ENCODE data around the gene LIPC. TPM values are rescaled to one million over a fixed set of nuclear protein-coding genes. Genes with fewer than 3 reads are reported as not detected.

The LIPC gene
- total and polyA plus RNA-seq, 2 donors (not counting 3 experiments of a cell fraction or from before 2014, with no cell fraction given), result not detected

DNA sequence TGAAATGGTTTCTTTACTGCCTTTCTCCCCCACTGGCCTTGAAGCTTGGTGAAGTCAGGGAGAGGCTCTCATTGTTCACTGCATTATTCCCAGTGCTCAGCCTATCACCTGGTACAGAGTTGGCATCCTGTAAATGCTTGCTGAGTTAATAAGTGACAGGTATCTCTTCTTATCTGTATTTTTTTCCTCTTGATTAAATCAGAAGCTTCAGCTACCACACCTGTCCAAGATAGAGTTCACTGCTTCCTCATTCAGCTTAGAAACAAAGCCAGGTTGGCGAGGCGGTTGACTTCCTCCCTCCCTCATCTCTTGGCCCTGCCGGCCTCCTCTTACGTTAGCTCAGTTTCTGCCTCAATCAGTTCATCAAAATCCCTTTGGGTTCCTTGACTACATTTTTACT, 142.8 kb downstream of the LIPC start:
- POLR2A ChIA-PET, result interaction anchor here (0.5 kb wide), 1 partner anchor 160 kb away, joined by 6 read pairs; no protein-coding TSS in a partner anchor
- no peaks in the 10 kb centered on the region for H3K79me2 ChIP-seq (ENCODE audit: control insufficient read depth, insufficient read depth, low read length)
- CTCF ChIA-PET, result interaction anchor here (1.0 to 1.6 kb wide), 4 partner anchors 9 to 37 kb away, joined by 3 to 4 read pairs (median 4); no protein-coding TSS in a partner anchor
- FAIRE-seq (no peak), DNase-seq (ENCODE audit: low read depth, low spot score) (no peak)
- H3K27ac ChIP-seq (ENCODE audit: insufficient read depth, low read depth, low read length), result no peak overlapping the region
- no peaks in the 10 kb centered on the region for H3K4me1 ChIP-seq (ENCODE audit: control insufficient read depth, extremely low read depth, insufficient read depth, low read length)
- H3K9ac ChIP-seq (replicated peaks; ENCODE audit: extremely low read depth, insufficient read depth, low read length), result no peak overlapping the region
- dilution Hi-C loops (cut with MboI; ENCODE audit: extremely low pct_ligation_motif_present, low sequenced_read_pairs) (no loop called here), intact Hi-C loops (cut with micrococcal nuclease) (no loop called here)
- H3K9me3 ChIP-seq (replicated peaks; ENCODE audit: control insufficient read depth, insufficient read depth, low read length), result no peaks in the 10 kb centered on the region
- BruUV-seq (replicated peaks), result no TSS peak
- TF ChIP-seq GATA2 (IDR thresholded peaks at IDR 0.05; ENCODE audit: insufficient read depth, insufficient read length, low read depth, low read length) (no peak), FOS (IDR thresholded peaks at IDR 0.05; ENCODE audit: borderline replicate concordance, insufficient read depth, low read length) (no peak), POLR2AphosphoS5 (IDR thresholded peaks at IDR 0.05; ENCODE audit: insufficient read depth, low read depth, low read length) (no peak)
- H2AFZ ChIP-seq (ENCODE audit: low read depth, low read length), result no peak overlapping the region
- H3K27me3 ChIP-seq (ENCODE audit: control insufficient read depth in 2 of 2, insufficient read depth in 2 of 2, low read length in 2 of 2), result no peaks in the 10 kb centered on the region
- H3K36me3 ChIP-seq (ENCODE audit: control insufficient read depth in 2 of 2, extremely low read depth in 1 of 2, insufficient read depth in 2 of 2, low read length in 2 of 2), result no peaks in the 10 kb centered on the region
- no peak overlapping the region for H3K4me2 ChIP-seq (ENCODE audit: insufficient read depth, low read length)
- H3K9me1 ChIP-seq (replicated peaks; ENCODE audit: control insufficient read depth, extremely low read depth, insufficient read depth, low read length), result no peaks in the 10 kb centered on the region
- no peak overlapping the region for H3K4me3 ChIP-seq (replicated peaks in 1 of 3; ENCODE audit: insufficient read depth in 1 of 3, low read depth in 1 of 3, low read length in 3 of 3)
- H4K20me1 ChIP-seq (replicated peaks; ENCODE audit: control insufficient read depth, extremely low read depth, insufficient read depth, low read length), result no peaks in the 10 kb centered on the region

DNA sequence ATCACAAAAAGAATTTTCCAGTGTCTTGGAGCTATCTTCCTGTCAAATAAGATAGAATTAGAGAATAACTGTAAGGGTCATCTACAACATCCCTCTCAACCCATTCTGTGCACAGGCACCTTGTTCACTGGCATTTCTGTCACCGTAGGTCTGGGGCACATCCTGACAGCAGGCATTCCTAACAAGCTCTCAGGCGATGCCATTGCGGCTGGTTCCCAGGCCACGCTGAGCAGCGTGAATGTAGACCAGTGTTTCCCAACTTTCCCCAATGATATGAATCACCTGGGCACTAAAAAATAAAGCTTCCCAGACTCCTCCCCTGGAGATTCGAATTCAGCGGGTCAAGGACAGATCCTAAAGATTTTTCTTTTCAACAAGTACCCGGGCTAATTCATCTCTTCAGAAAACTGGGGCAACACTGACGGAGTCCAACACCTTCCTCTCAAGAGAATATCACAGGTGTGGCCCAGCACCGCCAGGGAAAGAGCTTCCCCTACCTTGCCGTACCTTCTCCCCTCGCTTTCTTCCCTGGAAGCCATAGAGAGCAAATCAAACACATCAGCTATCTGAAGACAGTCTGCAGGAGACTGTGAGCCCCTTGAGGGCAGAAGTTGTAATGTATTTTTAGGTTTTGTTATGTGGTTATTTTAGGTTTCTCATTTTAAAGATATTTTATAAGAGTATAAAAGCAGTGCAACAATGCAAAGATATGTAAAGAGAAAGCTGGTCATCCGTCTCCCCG, 143.4 kb downstream of the LIPC start:
- ChIA-PET POLR2A (no interaction called here), CTCF (interaction anchor here (1.0 to 1.2 kb wide), 3 partner anchors 9 to 28 kb away, joined by 3 to 4 read pairs (median 4); no protein-coding TSS in a partner anchor)
- no peaks in the 10 kb centered on the region for H3K9me3 ChIP-seq (replicated peaks; ENCODE audit: control insufficient read depth, insufficient read depth, low read length)

More for the DNA sequence above, 143.4 kb downstream of the LIPC start:
- TF ChIP-seq GATA2 (IDR thresholded peaks at IDR 0.05; ENCODE audit: insufficient read depth, insufficient read length, low read depth, low read length), result no peak
- no peak for TF ChIP-seq EZH2 (IDR thresholded peaks at IDR 0.05; ENCODE audit: borderline replicate concordance, low read depth, low read length, severe bottlenecking)
- no peak for TF ChIP-seq POLR2A (IDR thresholded peaks at IDR 0.05; ENCODE audit: low read depth, low read length)
- TF ChIP-seq, protein P1, sequence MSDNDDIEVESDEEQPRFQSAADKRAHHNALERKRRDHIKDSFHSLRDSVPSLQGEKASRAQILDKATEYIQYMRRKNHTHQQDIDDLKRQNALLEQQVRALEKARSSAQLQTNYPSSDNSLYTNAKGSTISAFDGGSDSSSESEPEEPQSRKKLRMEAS (IDR thresholded peaks at IDR 0.05; ENCODE audit: insufficient read depth, insufficient read length), result no peak
- TF ChIP-seq MYC (IDR thresholded peaks at IDR 0.05; ENCODE audit: low read depth, low read length), result no peak
- no peak for TF ChIP-seq POLR2AphosphoS5 (IDR thresholded peaks at IDR 0.05; ENCODE audit: insufficient read depth, low read depth, low read length)
- TF ChIP-seq JUN (IDR thresholded peaks at IDR 0.05; ENCODE audit: borderline replicate concordance, insufficient read depth, insufficient read length, low read depth), result no peak
- no peak for TF ChIP-seq FOS (IDR thresholded peaks at IDR 0.05; ENCODE audit: borderline replicate concordance, insufficient read depth, low read length)
- TF ChIP-seq, protein P2, sequence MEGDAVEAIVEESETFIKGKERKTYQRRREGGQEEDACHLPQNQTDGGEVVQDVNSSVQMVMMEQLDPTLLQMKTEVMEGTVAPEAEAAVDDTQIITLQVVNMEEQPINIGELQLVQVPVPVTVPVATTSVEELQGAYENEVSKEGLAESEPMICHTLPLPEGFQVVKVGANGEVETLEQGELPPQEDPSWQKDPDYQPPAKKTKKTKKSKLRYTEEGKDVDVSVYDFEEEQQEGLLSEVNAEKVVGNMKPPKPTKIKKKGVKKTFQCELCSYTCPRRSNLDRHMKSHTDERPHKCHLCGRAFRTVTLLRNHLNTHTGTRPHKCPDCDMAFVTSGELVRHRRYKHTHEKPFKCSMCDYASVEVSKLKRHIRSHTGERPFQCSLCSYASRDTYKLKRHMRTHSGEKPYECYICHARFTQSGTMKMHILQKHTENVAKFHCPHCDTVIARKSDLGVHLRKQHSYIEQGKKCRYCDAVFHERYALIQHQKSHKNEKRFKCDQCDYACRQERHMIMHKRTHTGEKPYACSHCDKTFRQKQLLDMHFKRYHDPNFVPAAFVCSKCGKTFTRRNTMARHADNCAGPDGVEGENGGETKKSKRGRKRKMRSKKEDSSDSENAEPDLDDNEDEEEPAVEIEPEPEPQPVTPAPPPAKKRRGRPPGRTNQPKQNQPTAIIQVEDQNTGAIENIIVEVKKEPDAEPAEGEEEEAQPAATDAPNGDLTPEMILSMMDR (IDR thresholded peaks at IDR 0.05; ENCODE audit: extremely low read depth in 1 of 2, insufficient read depth in 1 of 2, low read depth in 1 of 2, low read length in 2 of 2), result no peak
- FAIRE-seq (no peak), DNase-seq (ENCODE audit: low read depth, low spot score) (no peak)
- no peaks in the 10 kb centered on the region for H3K36me3 ChIP-seq (ENCODE audit: control insufficient read depth in 2 of 2, extremely low read depth in 1 of 2, insufficient read depth in 2 of 2, low read length in 2 of 2)
- no peak overlapping the region for H3K27ac ChIP-seq (ENCODE audit: insufficient read depth, low read depth, low read length)
- no peak overlapping the region for H3K4me3 ChIP-seq (replicated peaks in 1 of 3; ENCODE audit: insufficient read depth in 1 of 3, low read depth in 1 of 3, low read length in 3 of 3)
- H3K4me2 ChIP-seq (ENCODE audit: insufficient read depth, low read length), result no peak overlapping the region
- no peaks in the 10 kb centered on the region for H3K4me1 ChIP-seq (ENCODE audit: control insufficient read depth, extremely low read depth, insufficient read depth, low read length)
- H2AFZ ChIP-seq (ENCODE audit: low read depth, low read length), result no peak overlapping the region
- no TSS peak for BruUV-seq (replicated peaks)
- H3K27me3 ChIP-seq (ENCODE audit: control insufficient read depth in 2 of 2, insufficient read depth in 2 of 2, low read length in 2 of 2), result no peaks in the 10 kb centered on the region
- intact Hi-C loops (cut with micrococcal nuclease) (no loop called here), dilution Hi-C loops (cut with MboI; ENCODE audit: extremely low pct_ligation_motif_present, low sequenced_read_pairs) (no loop called here)
- H4K20me1 ChIP-seq (replicated peaks; ENCODE audit: control insufficient read depth, extremely low read depth, insufficient read depth, low read length), result no peaks in the 10 kb centered on the region
- H3K9me1 ChIP-seq (replicated peaks; ENCODE audit: control insufficient read depth, extremely low read depth, insufficient read depth, low read length), result no peaks in the 10 kb centered on the region
- no peak overlapping the region for H3K9ac ChIP-seq (replicated peaks; ENCODE audit: extremely low read depth, insufficient read depth, low read length)
- no peaks in the 10 kb centered on the region for H3K79me2 ChIP-seq (ENCODE audit: control insufficient read depth, insufficient read depth, low read length)

Measured in endothelial cell of umbilical vein (primary cell).